Stimulated activated CD8-positive, alpha-beta memory T cell treated with anti-CD3 and anti-CD28 coated beads, Interleukin-4, amount 100 ng/mL, for 24 hours (primary cell): ENCODE results near the gene FHIT.
"Not testable (repeated sequence)": the region's sequence is repeated elsewhere in the genome, so short reads cannot be mapped to it uniquely, and the experiment has no call there.

Experiments used
- DNase-seq: peaks from one replicate; pipeline ENCODE4 v3.0.0-alpha.2; 2020; ENCODE audit warnings: low read depth

FHIT gene

GRCh38 chr3:61057464-61057863 is 193.8 kb downstream of the FHIT start:
- no peak for DNase-seq

GRCh38 chr3:61055447-61055846 is 195.8 kb downstream of the FHIT start:
- no peak for DNase-seq

- no peak for DNase-seq
Observed at GRCh38 chr3:61053781-61054496, 197.3 kb downstream of the FHIT start.

GRCh38 chr3:61052851-61053250 is 198.4 kb downstream of the FHIT start:
- DNase-seq = no peak

- no peak for DNase-seq
Observed at GRCh38 chr3:61051666-61052065, 199.6 kb downstream of the FHIT start.

GRCh38 chr3:61045169-61045568 is 206.1 kb downstream of the FHIT start:
- DNase-seq = not testable (repeated sequence)

- no peak for DNase-seq
Observed at GRCh38 chr3:61043156-61043555, 208.1 kb downstream of the FHIT start.

- no peak for DNase-seq
Observed at GRCh38 chr3:61040618-61041017, 210.6 kb downstream of the FHIT start.

- DNase-seq = no peak
Observed at GRCh38 chr3:61035573-61035972, 215.7 kb downstream of the FHIT start.

- no peak for DNase-seq
Observed at GRCh38 chr3:61032991-61033390, 218.3 kb downstream of the FHIT start.

GRCh38 chr3:61031503-61031902 is 219.7 kb downstream of the FHIT start:
- DNase-seq = no peak

GRCh38 chr3:61030469-61031035 is 220.7 kb downstream of the FHIT start:
- DNase-seq = no peak

GRCh38 chr3:61029194-61029593 is 222.1 kb downstream of the FHIT start:
- no peak for DNase-seq

- no peak for DNase-seq
Observed at GRCh38 chr3:61018807-61019206, 232.4 kb downstream of the FHIT start.

GRCh38 chr3:61017028-61017427 is 234.2 kb downstream of the FHIT start:
- not testable (repeated sequence) for DNase-seq

- DNase-seq = no peak
Observed at GRCh38 chr3:61015859-61016258, 235.4 kb downstream of the FHIT start.

GRCh38 chr3:61015408-61015807 is 235.8 kb downstream of the FHIT start:
- DNase-seq = no peak

GRCh38 chr3:61008998-61009380 is 242.3 kb downstream of the FHIT start:
- DNase-seq = no peak

- no peak for DNase-seq
Observed at GRCh38 chr3:61008153-61008997, 242.9 kb downstream of the FHIT start.

- no peak for DNase-seq
Observed at GRCh38 chr3:61005591-61005990, 245.7 kb downstream of the FHIT start.

- DNase-seq = no peak
Observed at GRCh38 chr3:60998858-60999257, 252.4 kb downstream of the FHIT start.

- no peak for DNase-seq
Observed at GRCh38 chr3:60992395-60992794, 258.9 kb downstream of the FHIT start.

- no peak for DNase-seq
Observed at GRCh38 chr3:60990442-60990730, 260.9 kb downstream of the FHIT start.
